ENCODE data around the gene EEA1.
"Not testable (repeated sequence)": the region's sequence is repeated elsewhere in the genome, so short reads cannot be mapped to it uniquely, and the experiment has no call there.

EEA1 gene

DNA sequence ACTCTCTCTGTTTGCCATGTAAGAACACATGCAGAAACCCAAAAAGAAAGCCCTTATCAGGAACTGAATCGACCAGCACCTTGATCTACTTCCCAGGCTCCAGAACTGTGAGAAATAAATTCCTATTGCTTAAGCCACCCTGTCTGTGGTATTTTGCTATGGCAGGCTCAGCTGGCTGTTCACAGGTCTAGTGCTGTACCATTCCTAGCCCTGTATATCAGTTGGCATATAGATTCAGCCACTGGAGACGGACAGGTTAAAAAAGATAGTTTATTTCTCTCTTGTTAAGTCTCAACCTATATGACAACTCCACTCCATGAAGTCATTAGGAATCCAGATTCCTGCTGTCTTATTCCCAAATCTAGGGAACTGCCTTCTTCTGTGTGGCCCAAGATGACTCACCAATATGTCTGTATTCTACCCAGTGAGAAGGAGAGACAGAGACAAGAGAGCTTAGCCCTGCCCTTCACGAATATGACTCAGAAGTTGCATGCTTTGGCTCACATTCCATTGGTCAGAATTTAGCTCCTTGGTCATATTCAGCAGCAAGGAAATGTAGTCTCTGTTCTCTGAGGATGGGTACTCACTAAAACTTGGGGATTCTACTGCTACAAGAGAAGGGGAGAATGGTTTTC, 169.3 kb downstream of the EEA1 start:
- no peak overlapping the region for H3K4me3 ChIP-seq (ENCODE audit: low read depth, low read length)
- TF ChIP-seq, protein P1, sequence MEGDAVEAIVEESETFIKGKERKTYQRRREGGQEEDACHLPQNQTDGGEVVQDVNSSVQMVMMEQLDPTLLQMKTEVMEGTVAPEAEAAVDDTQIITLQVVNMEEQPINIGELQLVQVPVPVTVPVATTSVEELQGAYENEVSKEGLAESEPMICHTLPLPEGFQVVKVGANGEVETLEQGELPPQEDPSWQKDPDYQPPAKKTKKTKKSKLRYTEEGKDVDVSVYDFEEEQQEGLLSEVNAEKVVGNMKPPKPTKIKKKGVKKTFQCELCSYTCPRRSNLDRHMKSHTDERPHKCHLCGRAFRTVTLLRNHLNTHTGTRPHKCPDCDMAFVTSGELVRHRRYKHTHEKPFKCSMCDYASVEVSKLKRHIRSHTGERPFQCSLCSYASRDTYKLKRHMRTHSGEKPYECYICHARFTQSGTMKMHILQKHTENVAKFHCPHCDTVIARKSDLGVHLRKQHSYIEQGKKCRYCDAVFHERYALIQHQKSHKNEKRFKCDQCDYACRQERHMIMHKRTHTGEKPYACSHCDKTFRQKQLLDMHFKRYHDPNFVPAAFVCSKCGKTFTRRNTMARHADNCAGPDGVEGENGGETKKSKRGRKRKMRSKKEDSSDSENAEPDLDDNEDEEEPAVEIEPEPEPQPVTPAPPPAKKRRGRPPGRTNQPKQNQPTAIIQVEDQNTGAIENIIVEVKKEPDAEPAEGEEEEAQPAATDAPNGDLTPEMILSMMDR (IDR thresholded peaks at IDR 0.05; ENCODE audit: borderline replicate concordance, insufficient read depth, low read depth, low read length) = no peak

DNA sequence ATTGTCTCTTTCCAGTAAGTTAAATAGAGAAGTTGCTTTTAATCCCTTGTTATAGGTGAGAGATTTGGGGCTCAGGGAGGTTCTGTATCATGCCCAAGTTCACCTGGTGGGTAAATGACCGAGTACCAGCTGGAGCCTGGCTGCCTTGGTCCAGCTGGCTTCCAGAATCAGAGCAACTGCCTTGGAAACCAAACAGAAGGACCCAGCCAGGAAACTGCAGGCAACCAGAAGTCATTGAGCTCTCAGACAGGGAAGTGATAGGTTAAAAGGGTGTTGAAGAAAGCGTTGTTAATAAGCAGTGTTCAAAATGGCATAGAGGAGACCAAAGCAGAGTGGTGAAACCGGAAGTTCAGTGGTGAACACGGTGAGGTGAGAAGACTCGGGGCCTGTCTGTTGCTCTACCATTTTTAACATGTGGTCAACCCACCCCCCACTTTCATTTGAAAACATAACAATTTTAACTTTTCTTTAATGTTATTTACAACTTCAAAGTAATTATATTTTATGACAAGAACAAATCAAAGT, 171.4 kb downstream of the EEA1 start:
- TF ChIP-seq, protein P1 (IDR thresholded peaks at IDR 0.05; ENCODE audit: borderline replicate concordance, insufficient read depth, low read depth, low read length) = no peak

DNA sequence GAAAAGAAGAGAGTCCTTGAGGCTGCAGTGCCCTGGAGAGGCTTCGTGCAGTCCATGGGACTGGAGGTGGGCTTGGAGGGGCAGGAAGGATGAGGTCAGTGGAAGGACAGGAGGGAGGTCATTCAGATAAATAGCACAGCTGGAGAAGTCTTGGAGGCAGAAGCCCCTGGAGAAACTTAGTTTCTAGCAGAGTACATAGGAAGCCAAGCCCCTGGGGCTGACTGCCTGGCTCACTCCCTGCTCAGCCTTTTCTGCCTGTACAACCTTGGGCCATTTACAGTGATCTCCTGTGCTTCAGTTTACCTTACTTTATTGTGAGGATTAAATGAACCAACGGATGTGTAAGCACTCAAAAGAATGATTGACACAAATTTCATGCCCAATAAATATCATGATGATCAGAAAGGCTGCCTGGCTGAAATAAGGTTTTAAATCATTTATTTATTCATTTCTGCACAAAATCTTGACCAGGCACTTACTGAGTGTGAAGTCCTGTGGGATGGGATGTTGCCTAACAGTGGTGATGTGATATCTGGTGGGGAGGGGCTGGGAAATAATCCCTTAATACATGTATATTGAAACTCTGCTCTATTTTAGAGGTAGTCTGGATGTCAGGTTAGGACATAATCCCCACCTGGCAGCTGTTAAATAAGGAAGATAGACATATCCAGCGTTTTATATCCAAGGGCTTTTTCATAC, 172.0 kb downstream of the EEA1 start:
- no peak overlapping the region for H3K4me3 ChIP-seq (ENCODE audit: low read depth, low read length)
- TF ChIP-seq, protein P1 (IDR thresholded peaks at IDR 0.05; ENCODE audit: borderline replicate concordance, insufficient read depth, low read depth, low read length) = no peak

More for the DNA sequence above, 171.4 kb downstream of the EEA1 start:
- H3K4me3 ChIP-seq (ENCODE audit: low read depth, low read length) = no peak overlapping the region

DNA sequence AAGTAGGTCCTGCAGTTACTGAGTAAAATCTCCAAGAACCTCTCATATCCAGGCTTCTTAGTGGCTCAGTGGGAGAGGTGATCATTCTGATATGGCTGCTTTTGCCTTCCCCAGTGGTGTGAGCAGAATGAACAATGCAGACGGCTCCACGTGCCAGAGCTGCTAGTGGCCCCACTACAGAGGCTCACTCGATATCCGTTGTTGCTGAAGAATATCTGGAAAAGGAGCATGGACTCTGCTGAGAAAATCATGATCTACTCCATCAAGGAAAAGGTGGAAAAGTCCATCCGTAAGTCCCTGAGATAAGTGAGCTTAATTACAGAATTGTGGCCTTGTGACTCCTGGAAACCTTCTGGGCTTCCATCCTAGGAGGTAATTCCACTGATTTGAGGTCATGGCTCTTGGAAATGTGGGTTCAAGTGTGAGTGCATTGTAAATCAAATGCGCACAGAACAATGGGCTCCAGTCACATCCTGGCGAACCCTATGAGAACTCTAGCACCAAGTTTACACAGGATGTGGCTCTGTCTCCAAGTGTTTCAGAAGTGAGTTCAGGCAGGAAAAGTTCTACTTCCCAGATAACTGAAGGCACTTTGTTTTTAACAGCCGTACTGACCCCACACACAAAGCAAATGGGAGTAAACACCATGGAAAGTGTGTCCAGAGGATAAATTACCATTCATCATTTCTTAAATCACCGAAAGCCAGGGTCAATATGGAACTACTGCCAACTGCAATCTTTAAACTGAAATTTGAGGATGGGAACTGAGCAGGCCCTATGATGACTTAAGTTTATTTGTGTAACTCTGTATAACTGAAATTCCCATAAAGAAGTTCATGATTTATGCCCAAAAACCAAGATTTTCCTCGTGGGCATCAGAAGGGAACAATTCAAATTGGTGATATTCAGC, 174.9 kb downstream of the EEA1 start:
- H3K4me3 ChIP-seq (ENCODE audit: low read depth, low read length) = no peak overlapping the region
- TF ChIP-seq, protein P1 (IDR thresholded peaks at IDR 0.05; ENCODE audit: borderline replicate concordance, insufficient read depth, low read depth, low read length) = no peak

DNA sequence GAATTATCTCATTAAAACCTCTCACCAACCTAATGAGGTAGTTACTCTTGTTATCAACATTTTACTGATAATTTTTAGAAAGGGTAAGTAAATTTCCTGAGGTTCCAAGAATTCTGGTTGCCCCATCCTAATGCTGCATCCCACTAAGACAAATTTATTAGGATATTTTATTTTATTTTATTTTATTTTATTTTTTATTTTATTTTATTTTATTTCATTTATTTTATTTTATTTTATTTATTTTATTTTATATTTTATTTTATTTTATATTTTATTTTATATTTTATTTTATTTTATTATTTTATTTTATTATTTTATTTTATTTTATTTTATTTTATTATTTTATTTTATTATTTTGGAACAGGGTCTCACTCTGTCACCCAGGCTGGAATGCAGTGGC, 179.4 kb downstream of the EEA1 start:
- not testable (repeated sequence) for H3K4me3 ChIP-seq (ENCODE audit: low read depth, low read length)

DNA sequence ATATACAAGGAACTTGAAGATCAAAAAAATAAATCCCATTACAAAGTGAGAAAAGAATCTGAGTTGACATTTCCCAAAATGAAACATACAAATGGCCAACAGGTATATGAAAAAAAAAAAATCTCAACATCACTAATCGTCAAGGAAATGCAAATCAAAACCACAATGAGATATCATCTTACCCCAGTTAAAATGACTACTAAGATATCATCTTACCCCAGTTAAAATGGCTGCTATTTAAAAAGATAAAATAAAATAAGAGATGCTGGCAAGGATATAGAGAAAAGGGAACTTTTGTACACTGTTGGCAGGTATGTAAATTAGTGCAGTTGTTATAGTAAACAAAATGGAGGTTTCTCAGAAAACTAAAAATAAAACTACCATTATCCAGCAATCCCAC, 181.9 kb downstream of the EEA1 start:
- TF ChIP-seq, protein P1 (IDR thresholded peaks at IDR 0.05; ENCODE audit: borderline replicate concordance, insufficient read depth, low read depth, low read length) = no peak

DNA sequence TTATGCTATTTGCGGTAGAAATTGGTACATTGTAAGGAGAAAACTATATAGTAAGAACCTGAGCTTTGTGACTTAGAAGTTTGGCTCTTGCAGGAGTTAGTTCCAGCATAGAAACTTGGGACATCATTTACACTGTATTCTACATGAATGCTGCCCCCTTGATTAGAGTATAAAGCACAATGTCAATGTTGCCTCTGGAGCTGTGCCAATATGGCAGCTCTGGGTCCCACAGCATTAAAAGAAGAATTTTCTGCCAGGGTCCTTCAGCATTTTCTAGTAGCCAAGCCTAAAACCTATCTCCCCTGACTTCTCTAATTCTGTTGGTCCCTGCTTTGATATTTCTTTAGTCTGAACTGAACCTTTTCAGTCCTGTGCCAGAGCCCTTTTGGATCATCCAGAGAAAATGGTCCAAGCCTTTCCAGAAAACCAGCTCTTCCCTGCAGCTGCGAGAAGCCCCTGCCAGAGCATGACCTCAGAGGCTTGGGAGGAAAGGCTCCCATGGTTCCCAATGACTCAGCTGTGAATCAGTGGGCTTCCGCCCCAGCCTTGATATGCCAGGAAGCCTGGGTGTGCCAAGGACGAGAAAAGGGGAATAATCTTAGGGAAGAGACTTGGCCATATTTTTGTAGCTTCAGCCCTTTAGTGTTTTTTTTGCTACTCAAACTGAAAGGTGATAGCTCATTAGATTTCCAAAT, 183.1 kb downstream of the EEA1 start:
- no peak overlapping the region for H3K4me3 ChIP-seq (ENCODE audit: low read depth, low read length)
- TF ChIP-seq, protein P1 (IDR thresholded peaks at IDR 0.05; ENCODE audit: borderline replicate concordance, insufficient read depth, low read depth, low read length) = no peak

More for the DNA sequence above, 181.9 kb downstream of the EEA1 start:
- no peak overlapping the region for H3K4me3 ChIP-seq (ENCODE audit: low read depth, low read length)
